Fibroblast of the aortic adventitia (primary cell): Measurements from ENCODE around the gene INAFM2. TPM values are rescaled to one million over a fixed set of nuclear protein-coding genes. Genes with fewer than 3 reads are reported as not detected.

Source experiments
- DNase-seq: peaks from one replicate; pipeline ENCODE4 v3.0.0-alpha.2; 2010; ENCODE audit warnings: low read depth
- H3K4me3 ChIP-seq: 2 replicates; pipeline ENCODE4 v1.5.1; 2011; ENCODE audit warnings: low read depth, mild to moderate bottlenecking, control low read depth, low read length, moderate library complexity
- total RNA-seq: library from RNA; depleted of rRNA; stranded (reverse); fragments of >200 nt; gene quantifications from 2 replicates; pipeline ENCODE4 v1.2.3, GENCODE V29; 2012; ENCODE audit warnings: low replicate concordance
- TF ChIP-seq, protein P1 (sequence below): IDR thresholded peaks from 2 replicates; pipeline ENCODE4 v1.5.1; 2011; ENCODE audit warnings: mild to moderate bottlenecking, low read length, control low read depth, inconsistent platforms; ENCODE audit not compliant: insufficient read depth

INAFM2 gene
- total RNA-seq, 1 donor = 8.9 TPM

DNA sequence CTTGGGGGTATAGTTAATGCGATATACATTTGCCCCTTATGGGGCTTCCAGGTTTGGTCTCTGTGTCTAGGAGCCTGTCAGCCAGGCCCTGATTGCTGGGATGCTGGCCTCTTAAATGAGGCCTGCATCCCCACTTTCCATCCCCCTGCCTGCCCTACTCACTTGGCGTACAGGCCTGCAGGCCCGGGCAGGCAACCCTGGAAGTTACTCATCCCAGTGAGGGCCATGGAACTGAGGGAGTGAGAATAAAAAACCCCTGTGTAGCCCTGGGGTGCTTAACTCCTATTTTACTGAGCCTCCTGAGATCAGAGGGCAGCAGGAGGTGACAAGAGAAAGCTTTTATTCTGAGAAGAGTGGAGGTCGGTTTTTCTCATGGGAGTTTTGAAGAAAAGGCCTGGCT lies 36.5 kb downstream of the INAFM2 start:
- H3K4me3 ChIP-seq = no peak overlapping the region
- DNase-seq = no peak
- TF ChIP-seq, protein P1, sequence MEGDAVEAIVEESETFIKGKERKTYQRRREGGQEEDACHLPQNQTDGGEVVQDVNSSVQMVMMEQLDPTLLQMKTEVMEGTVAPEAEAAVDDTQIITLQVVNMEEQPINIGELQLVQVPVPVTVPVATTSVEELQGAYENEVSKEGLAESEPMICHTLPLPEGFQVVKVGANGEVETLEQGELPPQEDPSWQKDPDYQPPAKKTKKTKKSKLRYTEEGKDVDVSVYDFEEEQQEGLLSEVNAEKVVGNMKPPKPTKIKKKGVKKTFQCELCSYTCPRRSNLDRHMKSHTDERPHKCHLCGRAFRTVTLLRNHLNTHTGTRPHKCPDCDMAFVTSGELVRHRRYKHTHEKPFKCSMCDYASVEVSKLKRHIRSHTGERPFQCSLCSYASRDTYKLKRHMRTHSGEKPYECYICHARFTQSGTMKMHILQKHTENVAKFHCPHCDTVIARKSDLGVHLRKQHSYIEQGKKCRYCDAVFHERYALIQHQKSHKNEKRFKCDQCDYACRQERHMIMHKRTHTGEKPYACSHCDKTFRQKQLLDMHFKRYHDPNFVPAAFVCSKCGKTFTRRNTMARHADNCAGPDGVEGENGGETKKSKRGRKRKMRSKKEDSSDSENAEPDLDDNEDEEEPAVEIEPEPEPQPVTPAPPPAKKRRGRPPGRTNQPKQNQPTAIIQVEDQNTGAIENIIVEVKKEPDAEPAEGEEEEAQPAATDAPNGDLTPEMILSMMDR = no peak

DNA sequence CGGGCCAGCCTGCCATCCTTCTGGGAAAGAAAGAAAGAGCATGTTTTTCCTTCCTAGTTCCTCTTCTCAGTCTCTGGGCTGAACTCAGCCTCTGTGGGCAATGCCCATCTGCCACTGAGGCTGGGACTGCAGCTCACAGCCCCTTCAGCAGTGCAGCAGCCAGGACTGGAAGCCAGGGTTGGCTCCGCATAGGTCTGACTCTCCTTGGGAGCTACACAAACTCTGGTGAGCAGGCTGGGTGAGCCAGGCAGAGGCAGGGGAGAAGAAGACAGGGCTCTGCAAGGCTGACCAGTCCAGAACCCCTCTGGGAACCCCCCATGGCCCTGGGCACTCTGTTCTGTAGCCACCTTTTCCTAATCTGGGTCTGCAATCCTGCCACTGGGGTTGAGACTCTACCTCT lies 38.1 kb downstream of the INAFM2 start:
- TF ChIP-seq, protein P1 = no peak
- H3K4me3 ChIP-seq = no peak overlapping the region
- no peak for DNase-seq

DNA sequence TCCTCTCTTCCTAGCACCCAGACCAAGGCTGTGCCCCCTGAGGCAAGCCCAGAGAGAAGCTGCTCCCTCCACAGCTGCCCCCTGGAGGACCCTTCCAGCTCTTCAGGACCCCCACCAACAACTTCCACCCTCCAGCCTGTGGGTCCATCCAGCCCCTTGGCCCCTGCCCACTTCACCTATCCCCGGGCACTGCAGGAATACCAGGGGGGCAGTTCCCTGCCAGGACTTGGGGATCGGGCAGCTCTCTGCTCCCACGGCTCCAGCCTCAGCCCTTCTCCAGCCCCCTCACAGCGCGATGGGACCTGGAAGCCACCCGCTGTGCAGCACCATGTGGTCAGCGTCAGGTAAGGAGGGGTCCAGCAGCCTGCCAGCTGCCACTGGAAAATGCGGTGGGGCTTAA lies 40.1 kb downstream of the INAFM2 start:
- DNase-seq = no peak
- TF ChIP-seq, protein P1 = no peak
- no peak overlapping the region for H3K4me3 ChIP-seq

DNA sequence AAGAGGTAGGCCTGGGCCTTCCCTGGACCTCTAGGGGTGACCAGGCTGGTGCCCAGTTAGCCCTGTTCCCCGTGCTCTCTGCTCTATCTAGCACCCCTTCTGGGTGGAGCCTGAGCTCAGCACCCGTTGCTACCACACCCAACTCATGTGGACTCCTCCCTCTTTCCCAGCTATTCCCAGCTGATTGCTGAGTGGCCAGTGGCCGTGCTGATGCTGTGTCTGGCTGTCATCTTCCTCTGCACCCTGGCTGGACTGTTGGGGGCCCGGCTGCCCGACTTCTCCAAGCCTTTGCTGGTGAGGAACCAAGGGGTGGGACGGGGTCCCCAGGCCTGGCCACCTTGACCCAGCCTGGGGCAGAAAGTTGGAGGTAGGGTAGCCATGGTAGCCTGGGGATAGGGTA lies 40.8 kb downstream of the INAFM2 start:
- TF ChIP-seq, protein P1 = no peak
- no peak for DNase-seq
- H3K4me3 ChIP-seq = no peak overlapping the region

DNA sequence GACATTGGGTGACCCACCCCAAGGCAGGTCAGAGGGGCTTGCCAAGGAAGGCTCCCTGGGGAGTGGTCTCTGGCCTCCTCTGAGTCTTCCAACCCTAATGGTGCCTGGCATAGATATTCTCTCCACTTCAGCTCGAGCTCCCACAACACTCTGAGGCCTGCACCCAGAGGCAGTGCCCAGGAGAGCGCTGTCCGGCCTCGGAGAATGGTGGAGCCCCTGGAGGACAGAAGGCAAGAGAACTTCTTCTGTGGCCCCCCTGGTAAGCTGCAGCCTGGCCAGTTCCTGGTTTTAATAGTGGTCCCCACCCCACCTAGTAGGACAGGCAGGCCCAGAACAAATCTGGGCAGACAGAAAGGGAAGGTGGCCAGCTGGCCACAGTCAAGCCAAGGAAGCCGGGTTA lies 41.5 kb downstream of the INAFM2 start:
- no peak overlapping the region for H3K4me3 ChIP-seq
- DNase-seq = no peak
- TF ChIP-seq, protein P1 = no peak

DNA sequence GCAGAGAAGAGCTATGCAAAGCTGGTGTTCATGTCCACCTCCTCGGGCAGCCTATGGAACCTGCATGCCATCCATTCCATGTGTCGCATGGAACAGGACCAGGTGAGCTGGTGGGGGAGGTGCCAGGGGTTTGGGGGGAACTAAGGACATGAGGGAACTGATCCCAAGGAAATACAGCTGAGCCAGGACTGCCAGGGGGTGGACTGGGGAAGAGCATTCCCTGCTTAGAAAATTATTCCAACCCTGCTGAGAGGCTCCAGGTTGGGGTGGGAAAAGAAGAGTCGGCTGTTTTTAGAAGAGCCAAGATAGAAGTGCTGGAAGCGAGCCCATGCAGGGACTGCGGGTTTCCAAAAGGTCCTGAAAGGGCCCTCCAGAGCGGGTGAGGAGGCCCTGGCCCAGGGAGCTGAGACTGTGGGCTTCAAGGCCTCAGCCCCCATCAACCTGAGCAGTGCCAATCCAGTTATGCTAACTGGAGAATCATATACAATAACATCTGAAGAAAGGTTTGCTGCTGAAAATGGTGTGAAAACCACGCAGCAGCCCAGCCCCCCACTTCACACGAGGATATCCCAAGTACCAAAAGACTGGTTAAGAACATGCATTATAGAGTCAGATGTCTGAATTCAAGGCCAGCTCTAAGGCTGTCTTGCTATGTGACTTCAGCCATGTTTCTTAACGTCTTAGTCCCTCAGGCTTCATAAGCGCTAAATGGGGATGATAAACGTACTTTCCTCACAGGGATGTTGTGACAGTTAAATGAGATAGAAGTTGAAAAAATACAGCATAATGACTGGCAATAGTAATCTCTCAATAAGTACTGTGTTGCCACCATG lies 42.3 kb downstream of the INAFM2 start:
- no peak for DNase-seq
- TF ChIP-seq, protein P1 = no peak
- no peak overlapping the region for H3K4me3 ChIP-seq
